Activated CD8-positive, alpha-beta memory T cell treated with anti-CD3 and anti-CD28 coated beads for 24 hours (primary cell): ENCODE measurements around the gene RAB4A.

Experiments
- DNase-seq: peaks from one replicate; pipeline ENCODE4 v3.0.0-alpha.2; 2020

The RAB4A gene

DNA sequence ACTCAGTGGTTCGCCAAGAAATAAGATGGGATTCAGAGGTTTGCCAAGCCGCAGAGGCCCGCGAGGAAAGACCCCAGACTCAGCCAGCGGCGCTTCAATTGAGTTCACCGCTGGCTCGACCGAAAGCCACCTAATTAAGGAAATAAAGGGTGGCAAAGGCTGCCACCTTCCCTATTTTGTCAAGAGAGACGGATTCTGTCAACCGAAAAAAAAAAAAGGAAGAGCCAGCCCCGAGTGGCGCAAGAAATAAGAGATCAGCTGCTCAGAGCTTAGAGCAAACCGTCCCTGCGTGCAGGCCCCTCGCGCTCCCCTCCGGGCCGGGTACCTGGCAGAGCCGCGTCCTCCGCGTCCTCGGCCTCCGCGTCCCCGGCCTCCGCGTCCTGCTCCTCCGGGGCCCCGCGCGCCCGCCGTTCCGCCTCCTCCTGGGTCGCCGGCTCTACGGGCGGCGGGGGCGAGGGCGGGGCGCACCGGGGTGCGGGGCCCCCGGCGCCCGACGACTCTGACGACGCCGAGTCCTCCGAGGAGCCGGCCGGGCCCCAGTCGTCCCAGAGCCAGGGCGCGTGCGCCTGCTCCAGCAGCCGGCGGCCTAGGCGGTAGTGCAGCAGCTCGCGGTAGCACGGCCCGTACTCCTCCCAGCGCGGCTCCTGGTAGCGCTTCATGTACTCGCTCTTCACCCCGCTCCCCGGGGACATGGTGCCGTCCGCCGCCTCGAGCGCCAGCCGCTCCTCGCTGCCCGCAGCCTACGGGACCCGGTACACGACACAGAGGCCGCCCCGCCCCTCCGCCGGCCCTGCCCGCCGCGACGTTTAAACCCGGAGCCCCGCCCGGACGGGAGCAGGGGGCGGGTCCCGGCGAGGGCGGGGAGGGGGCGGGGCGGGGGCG is 71.1 kb downstream of the RAB4A start:
- DNase-seq = peak; percentile 90

DNA sequence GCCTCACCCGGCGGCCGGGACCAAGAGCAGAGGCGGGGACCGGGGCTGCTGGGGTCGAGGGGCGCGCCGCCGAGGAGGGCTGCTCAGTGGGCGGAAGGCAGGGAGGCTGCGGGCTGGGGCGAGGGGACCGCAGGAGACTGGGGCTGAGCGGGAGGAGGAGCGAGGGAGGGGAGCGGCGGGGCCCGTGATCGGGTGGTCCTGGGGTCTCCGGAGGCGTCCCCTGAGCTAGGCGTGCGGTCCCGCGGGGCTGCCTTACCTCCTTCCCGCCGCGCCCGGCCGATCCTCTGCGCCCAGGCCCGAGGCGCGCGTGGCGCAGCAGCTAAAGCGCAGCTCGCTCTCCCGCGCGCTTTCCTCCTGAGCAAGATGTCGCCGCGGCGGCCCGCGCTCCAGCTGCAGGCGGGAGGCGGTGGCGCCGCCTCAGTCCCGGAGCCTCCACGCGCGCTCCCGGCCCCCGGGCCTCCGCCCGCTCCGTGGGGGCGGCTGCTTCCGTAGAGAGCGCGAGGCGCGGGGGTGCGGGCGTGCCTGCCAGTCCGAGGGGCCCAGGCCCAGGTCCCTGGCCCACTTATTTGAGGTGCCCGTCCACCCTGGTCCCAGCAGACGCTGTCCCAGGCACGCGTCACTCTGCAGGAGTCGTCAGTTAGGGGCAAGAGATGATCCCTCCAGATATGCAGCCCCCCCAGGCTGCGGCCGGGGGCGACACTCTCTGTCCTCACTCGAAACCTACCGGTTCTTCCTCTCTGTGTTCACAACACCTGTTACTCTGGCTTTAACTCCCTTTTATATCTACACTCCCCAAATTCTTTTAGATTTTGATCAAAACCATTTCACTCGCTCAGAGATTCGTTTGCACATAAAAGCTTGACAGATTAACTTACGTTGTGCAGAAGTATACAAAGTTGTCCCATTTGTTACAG is 72.0 kb downstream of the RAB4A start, which contains the start of gene CCSAP:
CCSAP (minus strand) TSS at position 392 of the 914 bp plus-strand sequence. CDS start 582 bp downstream, outside the sequence.
- DNase-seq = peak; percentile 80

DNA sequence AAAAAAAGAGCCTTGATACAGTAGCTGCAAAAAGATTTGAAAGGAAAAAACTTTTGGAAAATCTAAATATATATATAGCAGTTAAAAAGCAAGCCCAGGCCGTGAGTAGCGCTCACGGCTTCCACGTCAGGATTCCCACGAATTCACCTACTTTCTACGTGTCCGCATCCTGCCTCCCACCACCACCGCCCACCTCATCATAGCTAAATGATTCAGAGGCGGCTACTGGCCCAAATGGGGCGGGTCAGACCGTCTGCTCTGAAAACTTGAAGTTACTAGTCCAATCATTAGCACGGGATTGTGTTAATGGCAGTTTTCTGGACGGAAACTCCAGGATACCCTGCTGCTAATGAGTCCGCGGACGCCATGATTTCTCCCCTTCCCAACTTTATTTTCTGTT is 73.2 kb downstream of the RAB4A start:
- no peak for DNase-seq

DNA sequence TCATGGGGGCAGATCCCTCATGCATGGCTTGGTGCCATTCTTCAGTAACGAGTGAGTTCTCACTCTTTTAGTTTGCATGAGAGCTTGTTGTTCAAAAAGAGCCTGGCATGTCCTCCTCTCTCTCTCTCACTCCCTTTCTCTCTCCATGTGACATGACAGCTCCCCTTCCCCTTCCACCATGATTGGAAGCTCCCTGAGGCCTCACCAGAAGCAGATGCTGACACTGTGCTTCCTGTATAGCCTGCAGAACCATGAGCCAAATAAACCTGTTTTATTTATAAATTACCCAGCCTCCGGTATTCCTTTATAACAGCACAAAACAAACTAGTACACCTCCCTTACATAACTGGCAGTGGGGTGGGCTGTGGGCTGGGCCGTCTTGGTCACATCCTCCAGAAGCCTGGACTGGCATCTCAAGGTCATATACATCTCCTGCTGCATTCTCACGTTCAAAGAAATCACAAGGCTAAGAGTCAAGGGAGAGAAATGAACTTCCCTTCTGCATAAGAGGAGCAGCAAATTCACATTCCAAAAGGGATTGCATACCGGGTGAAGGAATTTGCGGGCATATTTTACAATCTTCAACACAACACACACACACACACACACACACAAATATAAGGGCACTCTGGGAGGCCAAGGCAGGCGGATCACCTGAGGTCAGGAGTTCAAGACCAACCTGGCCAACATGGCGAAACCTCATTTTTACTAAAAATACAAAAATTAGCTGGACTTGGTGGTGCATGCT is 74.2 kb downstream of the RAB4A start:
- DNase-seq = no peak

DNA sequence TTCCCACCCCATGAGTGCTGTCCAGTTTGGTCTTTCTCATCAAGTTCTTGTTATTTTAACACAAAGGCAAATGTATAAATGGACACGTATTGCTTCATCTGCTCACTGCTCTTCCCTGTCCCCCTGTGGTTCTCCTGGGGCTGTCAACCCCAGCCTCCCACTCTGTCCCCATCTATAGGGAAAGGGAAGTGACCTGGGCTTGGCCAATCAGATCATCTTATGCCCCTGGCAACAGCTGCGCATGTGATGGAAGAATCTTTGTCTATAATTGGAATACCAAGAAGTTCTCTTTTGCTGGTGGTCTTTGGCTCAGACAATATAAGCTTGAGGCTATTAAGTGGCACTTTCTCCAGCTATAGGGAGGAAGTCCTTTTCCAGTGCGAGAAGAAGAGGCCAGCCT is 76.6 kb downstream of the RAB4A start:
- DNase-seq = no peak

DNA sequence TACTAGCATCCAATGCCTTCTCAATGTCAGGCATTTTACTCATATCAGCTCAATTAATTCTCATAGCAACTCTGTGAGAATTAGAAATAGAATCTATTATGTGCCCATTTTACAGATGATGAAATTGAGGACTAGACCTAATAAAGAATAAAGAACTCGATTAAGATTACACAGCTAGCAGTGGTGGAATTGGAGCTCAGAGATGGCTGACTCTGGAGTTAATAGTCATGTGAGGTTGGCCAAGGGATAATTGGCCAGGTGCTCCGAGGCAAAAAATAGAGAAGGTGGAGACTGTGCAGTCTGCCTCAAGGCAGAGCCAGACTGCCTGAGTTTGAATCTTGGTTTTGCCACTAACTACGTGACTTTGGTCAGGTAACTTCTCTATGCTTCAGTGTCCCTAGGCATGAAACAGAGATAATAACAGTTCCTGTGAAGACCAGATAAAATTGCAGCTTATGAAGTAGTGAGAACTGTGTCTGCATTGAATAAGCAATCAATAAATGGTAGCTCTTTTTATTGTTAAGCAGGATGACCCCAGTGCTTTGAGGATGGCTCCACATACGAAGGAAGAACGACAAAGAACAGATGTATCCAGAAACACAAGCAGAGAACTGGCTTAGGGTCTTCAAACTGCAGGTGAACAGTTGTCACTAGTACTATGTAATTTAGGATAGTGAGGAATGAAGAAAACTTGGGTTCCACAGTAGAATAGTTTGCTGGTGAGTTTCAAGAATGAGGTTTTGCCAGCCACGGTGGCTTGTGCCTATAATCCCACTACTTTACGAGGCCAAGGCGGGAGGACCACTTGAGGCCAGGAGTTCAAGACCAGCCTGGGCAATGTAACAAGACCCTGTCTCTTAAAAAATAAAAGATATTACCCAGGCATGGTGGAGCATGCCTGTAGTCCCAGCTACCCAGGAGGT is 78.8 kb downstream of the RAB4A start:
- DNase-seq = no peak

DNA sequence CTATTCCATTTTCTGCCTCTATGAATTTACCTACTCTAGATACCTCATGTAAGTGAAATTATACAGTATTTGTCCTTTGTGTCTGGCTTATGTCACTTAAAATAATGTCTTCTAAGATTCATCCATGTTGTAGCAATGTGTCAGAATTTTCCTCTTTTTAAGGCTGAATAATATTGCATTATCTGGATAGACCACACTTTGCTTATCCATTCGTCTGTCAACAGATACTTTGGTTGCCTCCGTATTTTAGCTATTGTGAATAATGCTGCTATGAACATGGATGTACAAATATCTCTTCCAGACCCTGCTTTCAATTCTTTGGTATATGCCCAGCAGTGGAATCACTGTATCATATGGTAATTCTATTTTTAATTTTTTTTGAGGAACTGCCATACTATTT is 82.1 kb downstream of the RAB4A start:
- DNase-seq = no peak

DNA sequence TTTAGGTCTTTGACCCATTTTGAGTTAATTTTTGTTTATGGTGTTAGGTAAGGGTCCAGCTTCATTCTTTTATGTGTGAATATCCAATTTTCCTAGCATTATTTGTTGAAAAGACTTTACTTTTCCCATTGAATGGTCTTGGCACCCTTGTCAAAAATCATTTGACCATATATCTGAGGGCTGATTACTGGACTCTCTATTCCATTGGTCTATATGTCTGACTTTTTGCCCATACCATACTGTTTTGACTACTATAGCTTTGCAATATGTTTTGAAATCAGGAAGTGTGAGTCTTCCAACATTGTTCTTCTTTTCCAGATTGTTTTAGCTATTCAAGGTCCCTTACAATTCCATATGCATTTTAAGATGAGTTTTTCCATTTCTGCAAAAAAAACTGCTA is 83.3 kb downstream of the RAB4A start:
- DNase-seq = no peak
